Liver (tissue), 9 donors: ENCODE measurements around the gene HS3ST6. TPM values are rescaled to one million over a fixed set of nuclear protein-coding genes. Genes with fewer than 3 reads are reported as not detected.

ENCODE experiments used
- DNase-seq: peaks from one replicate; pipeline ENCODE4 v3.0.0-alpha.2; 2017; ENCODE audit warnings: low spot score
- H3K27ac ChIP-seq, 2 donors: one replicate each; pipeline ENCODE4 v1.7.0; 2013; ENCODE audit warnings: inconsistent platforms in 2 of 2, low read length in 2 of 2, control low read depth in 1 of 2, low read depth in 1 of 2, mild to moderate bottlenecking in 1 of 2
- H3K27me3 ChIP-seq, 4 donors: one replicate each; pipeline versions ENCODE4 v1.6.1 to v1.7.0; 2013; ENCODE audit warnings: low read length in 3 of 4, inconsistent platforms in 1 of 4, mild to moderate bottlenecking in 1 of 4, moderate library complexity in 1 of 4; ENCODE audit not compliant: control insufficient read depth in 4 of 4, insufficient read depth in 4 of 4
- H3K36me3 ChIP-seq, 4 donors: one replicate each; pipeline versions ENCODE4 v1.6.1 to v1.7.0; 2013; ENCODE audit warnings: low read length in 3 of 4, mild to moderate bottlenecking in 3 of 4, low read depth in 1 of 4, moderate library complexity in 1 of 4; ENCODE audit not compliant: control insufficient read depth in 4 of 4, insufficient read depth in 3 of 4
- H3K4me1 ChIP-seq, 4 donors: one replicate each; pipeline versions ENCODE4 v1.6.1 to v1.7.0; 2013; ENCODE audit warnings: low read length in 3 of 4, mild to moderate bottlenecking in 3 of 4, moderate library complexity in 1 of 4; ENCODE audit not compliant: control insufficient read depth in 4 of 4, insufficient read depth in 4 of 4
- H3K4me3 ChIP-seq, 3 donors: one replicate each; pipeline versions ENCODE4 v1.6.1 to v1.7.0; 2013; ENCODE audit warnings: low read length in 3 of 3, control low read depth in 1 of 3, low read depth in 1 of 3, mild to moderate bottlenecking in 1 of 3
- H3K9ac ChIP-seq, 2 donors: one replicate each; pipeline ENCODE4 v1.7.0; 2013; ENCODE audit warnings: low read length in 2 of 2, mild to moderate bottlenecking in 2 of 2, moderate library complexity in 2 of 2, control low read depth in 1 of 2, low read depth in 1 of 2
- H3K9me3 ChIP-seq, 4 donors: one replicate each; pipeline versions ENCODE4 v1.6.1 to v1.7.0; 2013; ENCODE audit warnings: low read length in 3 of 4; ENCODE audit not compliant: control insufficient read depth in 4 of 4
- CTCF ChIP-seq: fragments of 150-350 bp; IDR thresholded peaks from 2 replicates; pipeline ENCODE4 v1.5.1; 2017; ENCODE audit warnings: improper control_type of control experiment, low read depth, low read length; ENCODE audit not compliant: missing input control
- EGR1 ChIP-seq, 2 donors: IDR thresholded peaks; 2 replicates each; pipeline ENCODE4 v1.6.1; 2016 to 2018; ENCODE audit warnings: antibody characterized with exemption in 2 of 2, low read depth in 2 of 2
- FOXA1 ChIP-seq: IDR thresholded peaks from 2 replicates; pipeline ENCODE4 v1.6.1; 2016; ENCODE audit warnings: antibody characterized with exemption
- FOXA2 ChIP-seq: IDR thresholded peaks from 2 replicates; pipeline ENCODE4 v1.6.1; 2016; ENCODE audit warnings: antibody characterized with exemption
- GABPA ChIP-seq, 2 donors: IDR thresholded peaks in 1 of 2; conservative IDR thresholded peaks in 1 of 2; 2 replicates each; pipeline ENCODE4 v1.6.1; 2016; ENCODE audit warnings: antibody characterized with exemption in 2 of 2, mild to moderate bottlenecking in 1 of 2, moderate library complexity in 1 of 2
- HNF4A ChIP-seq, 2 donors: conservative IDR thresholded peaks; 2 replicates each; pipeline ENCODE4 v1.6.1; 2016; ENCODE audit warnings: antibody characterized with exemption in 2 of 2, mild to moderate bottlenecking in 2 of 2
- HNF4G ChIP-seq: IDR thresholded peaks from 2 replicates; pipeline ENCODE4 v1.6.1; 2016; ENCODE audit warnings: antibody characterized with exemption
- JUND ChIP-seq, 2 donors: IDR thresholded peaks; 2 replicates each; pipeline ENCODE4 v1.6.1; 2016; ENCODE audit warnings: antibody characterized with exemption in 2 of 2
- MAX ChIP-seq: IDR thresholded peaks from 2 replicates; pipeline ENCODE4 v1.6.1; 2016; ENCODE audit warnings: antibody characterized with exemption
- NR2F2 ChIP-seq: IDR thresholded peaks from 2 replicates; pipeline ENCODE4 v1.6.1; 2016; ENCODE audit warnings: antibody characterized with exemption
- RAD21 ChIP-seq, 2 donors: IDR thresholded peaks; 2 replicates each; pipeline ENCODE4 v1.6.1; 2016; ENCODE audit warnings: antibody characterized with exemption in 2 of 2, mild to moderate bottlenecking in 2 of 2
- REST ChIP-seq: IDR thresholded peaks from 2 replicates; pipeline ENCODE4 v1.6.1; 2016; ENCODE audit warnings: antibody characterized with exemption, mild to moderate bottlenecking
- RXRA ChIP-seq, 2 donors: IDR thresholded peaks; 2 replicates each; pipeline ENCODE4 v1.6.1; 2017 to 2018; ENCODE audit warnings: antibody characterized with exemption in 2 of 2, mild to moderate bottlenecking in 1 of 2
- SP1 ChIP-seq: IDR thresholded peaks from 2 replicates; pipeline ENCODE4 v1.6.1; 2018; ENCODE audit warnings: antibody characterized with exemption, mild to moderate bottlenecking
- TAF1 ChIP-seq: conservative IDR thresholded peaks from 2 replicates; pipeline ENCODE4 v1.6.1; 2016; ENCODE audit warnings: antibody characterized with exemption, mild to moderate bottlenecking
- YY1 ChIP-seq: IDR thresholded peaks from 2 replicates; pipeline ENCODE4 v1.6.1; 2016; ENCODE audit warnings: antibody characterized with exemption, mild to moderate bottlenecking
- WGBS: extraction: QIAGEN DNeasy Blood & Tissue Kit; methylation state at CpG from one replicate; pipeline ENCODE4 v1.1.7; 2013; 5-methylcytosine and 5-hydroxymethylcytosine counted together
- polyA plus RNA-seq, 2 donors: library from polyadenylated mRNA; stranded (reverse) in 1 of 2; unstranded in 1 of 2; fragments of 200-250 nt in 1 of 2; fragments of >200 nt in 1 of 2; fragmentation: Nextera tagmentation in 1 of 2; extraction: Ambion mirVana in 1 of 2; gene quantifications; one replicate each; pipeline versions ENCODE4 v1.2.1 to v1.2.3, GENCODE V29; 2013 to 2015
- total RNA-seq, 2 donors: library from RNA; depleted of rRNA; stranded (reverse); fragments of >200 nt; gene quantifications; one replicate each; pipeline ENCODE4 v1.2.3, GENCODE V29; 2014
- donor health status: healthy.
- donor health status: healthy.
- donor health status: healthy.
- donor health status: healthy.
- donor health status: healthy.

Gene HS3ST6
- total and polyA plus RNA-seq, 4 donors, result not detected

- Histone ChIP-seq H3K9me3 (no peaks in the 10 kb centered on the region), H3K9ac (no peak overlapping the region), H3K36me3 (no peaks in the 10 kb centered on the region), H3K4me3 (no peak overlapping the region), H3K4me1 (peaks cover 0 to 2% (median under 1%) of the 10 kb centered on the region in 4 donors), H3K27ac (no peak overlapping the region), H3K27me3 (peaks cover 7 to 20% (median 9%) of the 10 kb centered on the region in 4 donors)
- WGBS, result 83% methylated on average over 5 of the region's 5 CpGs
- DNase-seq, result no peak
- TF ChIP-seq RXRA (IDR thresholded peaks at IDR 0.05), result no peak
- no peak for TF ChIP-seq GABPA (IDR thresholded peaks at IDR 0.05 in 1 of 2, conservative IDR thresholded peaks at IDR 0.05 in 1 of 2)
- TF ChIP-seq TAF1, result no peak
- no peak for TF ChIP-seq SP1
- no peak for TF ChIP-seq FOXA2
- TF ChIP-seq EGR1 (IDR thresholded peaks at IDR 0.05; ENCODE audit: low read depth in 2 of 2), result no peak
- no peak for TF ChIP-seq JUND (IDR thresholded peaks at IDR 0.05)
- TF ChIP-seq HNF4A (conservative IDR thresholded peaks at IDR 0.05), result no peak
- TF ChIP-seq CTCF, result no peak
Observed at GRCh38 chr16:1924095-1924494, 5.9 kb upstream of the HS3ST6 start.

- H3K9me3 ChIP-seq, result no peaks in the 10 kb centered on the region
- H3K9ac ChIP-seq, result no peak overlapping the region
- peaks cover 0 to 4% (median 2%) of the 10 kb centered on the region in 4 donors for H3K4me1 ChIP-seq
- peaks cover 7 to 20% (median 10%) of the 10 kb centered on the region in 4 donors for H3K27me3 ChIP-seq
- no peak overlapping the region for H3K27ac ChIP-seq
- TF ChIP-seq FOXA2 (no peak), MAX (no peak), FOXA1 (no peak), JUND (IDR thresholded peaks at IDR 0.05) (no peak), HNF4G (no peak), NR2F2 (no peak), CTCF (no peak), YY1 (no peak), REST (no peak), GABPA (IDR thresholded peaks at IDR 0.05 in 1 of 2, conservative IDR thresholded peaks at IDR 0.05 in 1 of 2) (no peak), RXRA (IDR thresholded peaks at IDR 0.05) (no peak), RAD21 (IDR thresholded peaks at IDR 0.05) (no peak), EGR1 (IDR thresholded peaks at IDR 0.05; ENCODE audit: low read depth in 2 of 2) (no peak), SP1 (no peak)
- H3K4me3 ChIP-seq, result no peak overlapping the region
- H3K36me3 ChIP-seq, result no peaks in the 10 kb centered on the region
- 40% methylated on average over 24 of the region's 24 CpGs for WGBS
- DNase-seq, result no peak
Observed at GRCh38 chr16:1923299-1924034, 5.3 kb upstream of the HS3ST6 start.
